Measurements from ENCODE around the gene GPR62.

Gene GPR62

GRCh38 chr3:51962854-51963530 lies 7.8 kb downstream of the GPR62 start:
- H3K4me3 ChIP-seq (ENCODE audit: control insufficient read depth, low read depth, low read length), result no peak overlapping the region

GRCh38 chr3:51963951-51964451 lies 8.8 kb downstream of the GPR62 start:
- TF ChIP-seq CTCF (IDR thresholded peaks at IDR 0.05; ENCODE audit: control insufficient read depth, insufficient read depth, low read depth, low read length, missing control alignments), result no peak
- DNase-seq (ENCODE audit: low read depth), result no peak

More at GRCh38 chr3:51962854-51963530, 7.8 kb downstream of the GPR62 start:
- TF ChIP-seq CTCF (IDR thresholded peaks at IDR 0.05; ENCODE audit: control insufficient read depth, insufficient read depth, low read depth, low read length, missing control alignments), result no peak
- DNase-seq (ENCODE audit: low read depth), result no peak

GRCh38 chr3:51964521-51964920 lies 9.3 kb downstream of the GPR62 start:
- no peak for DNase-seq (ENCODE audit: low read depth)
- no peak overlapping the region for H3K4me3 ChIP-seq (ENCODE audit: control insufficient read depth, low read depth, low read length)
- TF ChIP-seq CTCF (IDR thresholded peaks at IDR 0.05; ENCODE audit: control insufficient read depth, insufficient read depth, low read depth, low read length, missing control alignments), result no peak

More at GRCh38 chr3:51963951-51964451, 8.8 kb downstream of the GPR62 start:
- no peak overlapping the region for H3K4me3 ChIP-seq (ENCODE audit: control insufficient read depth, low read depth, low read length)

GRCh38 chr3:51966016-51966415 lies 10.8 kb downstream of the GPR62 start:
- DNase-seq (ENCODE audit: low read depth), result no peak
- TF ChIP-seq CTCF (IDR thresholded peaks at IDR 0.05; ENCODE audit: control insufficient read depth, insufficient read depth, low read depth, low read length, missing control alignments), result no peak
- H3K4me3 ChIP-seq (ENCODE audit: control insufficient read depth, low read depth, low read length), result peak overlapping the region; percentile 69; the same call in 1 of the 2 replicates

GRCh38 chr3:51966486-51966885 lies 11.3 kb downstream of the GPR62 start:
- no peak for DNase-seq (ENCODE audit: low read depth)
- H3K4me3 ChIP-seq (ENCODE audit: control insufficient read depth, low read depth, low read length), result peak overlapping the region; percentile 69
- no peak for TF ChIP-seq CTCF (IDR thresholded peaks at IDR 0.05; ENCODE audit: control insufficient read depth, insufficient read depth, low read depth, low read length, missing control alignments)

- DNase-seq (ENCODE audit: low read depth), result no peak
- peak overlapping the region; percentile 69 for H3K4me3 ChIP-seq (ENCODE audit: control insufficient read depth, low read depth, low read length)
- no peak for TF ChIP-seq CTCF (IDR thresholded peaks at IDR 0.05; ENCODE audit: control insufficient read depth, insufficient read depth, low read depth, low read length, missing control alignments)
These were observed 11.8 kb downstream of the GPR62 start for GRCh38 chr3:51966922-51967383.

Data from AG09309 (cell line).